ENCODE results near the gene PITPNB.

DNA sequence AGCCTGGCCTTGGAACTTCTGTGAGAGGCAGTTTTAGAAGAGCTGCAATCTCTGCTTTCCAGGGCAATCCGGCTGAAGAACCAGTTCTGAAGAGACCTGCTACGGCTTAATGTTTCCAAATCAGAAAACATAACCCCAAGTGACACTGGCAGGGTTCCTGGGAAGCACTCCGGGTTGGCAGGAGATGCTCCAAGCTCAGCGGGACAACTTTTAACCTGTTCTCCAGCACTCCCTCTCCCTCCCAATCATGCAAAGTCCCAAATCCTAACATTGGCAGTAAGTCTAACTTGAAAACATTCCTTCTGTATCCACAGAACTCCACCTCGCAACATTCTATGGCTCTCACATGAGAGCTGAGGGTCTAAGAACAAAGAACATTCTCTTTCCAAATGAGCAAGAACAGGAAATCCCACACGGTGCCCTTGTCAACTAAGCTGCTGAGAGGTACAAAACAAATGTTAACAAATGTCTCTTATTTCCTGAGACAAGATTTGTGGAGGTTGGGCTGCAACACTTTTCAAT is 69.0 kb downstream of the PITPNB start:
- no peak for TF ChIP-seq CTCF (conservative IDR thresholded peaks at IDR 0.05; ENCODE audit: low read depth, low read length)
- no peak for TF ChIP-seq EZH2 (IDR thresholded peaks at IDR 0.05; ENCODE audit: borderline replicate concordance, low read depth, low read length, poor library complexity, severe bottlenecking)
